ENCODE measurements around the gene C6orf120.

- no peak for TF ChIP-seq SIN3A (IDR thresholded peaks at IDR 0.05; ENCODE audit: borderline replicate concordance, insufficient read depth, low read depth, low read length)
- TF ChIP-seq, protein P1, sequence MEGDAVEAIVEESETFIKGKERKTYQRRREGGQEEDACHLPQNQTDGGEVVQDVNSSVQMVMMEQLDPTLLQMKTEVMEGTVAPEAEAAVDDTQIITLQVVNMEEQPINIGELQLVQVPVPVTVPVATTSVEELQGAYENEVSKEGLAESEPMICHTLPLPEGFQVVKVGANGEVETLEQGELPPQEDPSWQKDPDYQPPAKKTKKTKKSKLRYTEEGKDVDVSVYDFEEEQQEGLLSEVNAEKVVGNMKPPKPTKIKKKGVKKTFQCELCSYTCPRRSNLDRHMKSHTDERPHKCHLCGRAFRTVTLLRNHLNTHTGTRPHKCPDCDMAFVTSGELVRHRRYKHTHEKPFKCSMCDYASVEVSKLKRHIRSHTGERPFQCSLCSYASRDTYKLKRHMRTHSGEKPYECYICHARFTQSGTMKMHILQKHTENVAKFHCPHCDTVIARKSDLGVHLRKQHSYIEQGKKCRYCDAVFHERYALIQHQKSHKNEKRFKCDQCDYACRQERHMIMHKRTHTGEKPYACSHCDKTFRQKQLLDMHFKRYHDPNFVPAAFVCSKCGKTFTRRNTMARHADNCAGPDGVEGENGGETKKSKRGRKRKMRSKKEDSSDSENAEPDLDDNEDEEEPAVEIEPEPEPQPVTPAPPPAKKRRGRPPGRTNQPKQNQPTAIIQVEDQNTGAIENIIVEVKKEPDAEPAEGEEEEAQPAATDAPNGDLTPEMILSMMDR (IDR thresholded peaks at IDR 0.05), result no peak
- TF ChIP-seq POLR2AphosphoS5 (IDR thresholded peaks at IDR 0.05; ENCODE audit: low read depth, low read length), result no peak
- TF ChIP-seq, protein P2, sequence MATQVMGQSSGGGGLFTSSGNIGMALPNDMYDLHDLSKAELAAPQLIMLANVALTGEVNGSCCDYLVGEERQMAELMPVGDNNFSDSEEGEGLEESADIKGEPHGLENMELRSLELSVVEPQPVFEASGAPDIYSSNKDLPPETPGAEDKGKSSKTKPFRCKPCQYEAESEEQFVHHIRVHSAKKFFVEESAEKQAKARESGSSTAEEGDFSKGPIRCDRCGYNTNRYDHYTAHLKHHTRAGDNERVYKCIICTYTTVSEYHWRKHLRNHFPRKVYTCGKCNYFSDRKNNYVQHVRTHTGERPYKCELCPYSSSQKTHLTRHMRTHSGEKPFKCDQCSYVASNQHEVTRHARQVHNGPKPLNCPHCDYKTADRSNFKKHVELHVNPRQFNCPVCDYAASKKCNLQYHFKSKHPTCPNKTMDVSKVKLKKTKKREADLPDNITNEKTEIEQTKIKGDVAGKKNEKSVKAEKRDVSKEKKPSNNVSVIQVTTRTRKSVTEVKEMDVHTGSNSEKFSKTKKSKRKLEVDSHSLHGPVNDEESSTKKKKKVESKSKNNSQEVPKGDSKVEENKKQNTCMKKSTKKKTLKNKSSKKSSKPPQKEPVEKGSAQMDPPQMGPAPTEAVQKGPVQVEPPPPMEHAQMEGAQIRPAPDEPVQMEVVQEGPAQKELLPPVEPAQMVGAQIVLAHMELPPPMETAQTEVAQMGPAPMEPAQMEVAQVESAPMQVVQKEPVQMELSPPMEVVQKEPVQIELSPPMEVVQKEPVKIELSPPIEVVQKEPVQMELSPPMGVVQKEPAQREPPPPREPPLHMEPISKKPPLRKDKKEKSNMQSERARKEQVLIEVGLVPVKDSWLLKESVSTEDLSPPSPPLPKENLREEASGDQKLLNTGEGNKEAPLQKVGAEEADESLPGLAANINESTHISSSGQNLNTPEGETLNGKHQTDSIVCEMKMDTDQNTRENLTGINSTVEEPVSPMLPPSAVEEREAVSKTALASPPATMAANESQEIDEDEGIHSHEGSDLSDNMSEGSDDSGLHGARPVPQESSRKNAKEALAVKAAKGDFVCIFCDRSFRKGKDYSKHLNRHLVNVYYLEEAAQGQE (IDR thresholded peaks at IDR 0.05; ENCODE audit: insufficient read depth in 1 of 2, low read depth in 2 of 2, low read length in 1 of 2), result no peak
- no peak for TF ChIP-seq TCF7L2 (IDR thresholded peaks at IDR 0.05; ENCODE audit: low read depth, low read length)
Observed at GRCh38 chr6:169752074-169752623, 50.2 kb downstream of the C6orf120 start.

Measured in Panc1 (cell line).